ENCODE data around the gene INTS2. TPM values are rescaled to one million over a fixed set of nuclear protein-coding genes. Genes with fewer than 3 reads are reported as not detected.

The INTS2 gene, protein sequence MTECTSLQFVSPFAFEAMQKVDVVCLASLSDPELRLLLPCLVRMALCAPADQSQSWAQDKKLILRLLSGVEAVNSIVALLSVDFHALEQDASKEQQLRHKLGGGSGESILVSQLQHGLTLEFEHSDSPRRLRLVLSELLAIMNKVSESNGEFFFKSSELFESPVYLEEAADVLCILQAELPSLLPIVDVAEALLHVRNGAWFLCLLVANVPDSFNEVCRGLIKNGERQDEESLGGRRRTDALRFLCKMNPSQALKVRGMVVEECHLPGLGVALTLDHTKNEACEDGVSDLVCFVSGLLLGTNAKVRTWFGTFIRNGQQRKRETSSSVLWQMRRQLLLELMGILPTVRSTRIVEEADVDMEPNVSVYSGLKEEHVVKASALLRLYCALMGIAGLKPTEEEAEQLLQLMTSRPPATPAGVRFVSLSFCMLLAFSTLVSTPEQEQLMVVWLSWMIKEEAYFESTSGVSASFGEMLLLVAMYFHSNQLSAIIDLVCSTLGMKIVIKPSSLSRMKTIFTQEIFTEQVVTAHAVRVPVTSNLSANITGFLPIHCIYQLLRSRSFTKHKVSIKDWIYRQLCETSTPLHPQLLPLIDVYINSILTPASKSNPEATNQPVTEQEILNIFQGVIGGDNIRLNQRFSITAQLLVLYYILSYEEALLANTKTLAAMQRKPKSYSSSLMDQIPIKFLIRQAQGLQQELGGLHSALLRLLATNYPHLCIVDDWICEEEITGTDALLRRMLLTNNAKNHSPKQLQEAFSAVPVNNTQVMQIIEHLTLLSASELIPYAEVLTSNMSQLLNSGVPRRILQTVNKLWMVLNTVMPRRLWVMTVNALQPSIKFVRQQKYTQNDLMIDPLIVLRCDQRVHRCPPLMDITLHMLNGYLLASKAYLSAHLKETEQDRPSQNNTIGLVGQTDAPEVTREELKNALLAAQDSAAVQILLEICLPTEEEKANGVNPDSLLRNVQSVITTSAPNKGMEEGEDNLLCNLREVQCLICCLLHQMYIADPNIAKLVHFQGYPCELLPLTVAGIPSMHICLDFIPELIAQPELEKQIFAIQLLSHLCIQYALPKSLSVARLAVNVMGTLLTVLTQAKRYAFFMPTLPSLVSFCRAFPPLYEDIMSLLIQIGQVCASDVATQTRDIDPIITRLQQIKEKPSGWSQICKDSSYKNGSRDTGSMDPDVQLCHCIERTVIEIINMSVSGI
- total RNA-seq (2022) (11.8 and 19.2 TPM in 2 replicates), Bru-seq, nascent RNA (percentile 70 among the genes with signal in this experiment), BruChase-seq, experiment 1, labeled RNA remaining after a 6-hour chase (percentile 88 among the genes with signal in this experiment), BruChase-seq, experiment 2, labeled RNA remaining after a 2-hour chase (percentile 82 among the genes with signal in this experiment)
- long read RNA-seq, full-length matches to known transcripts = 10 of 20 reads
- long read RNA-seq, partial matches to known transcripts = 1 of 20 reads
- long read RNA-seq, other reads (novel, unspliced or antisense) = 9 of 20 reads

DNA sequence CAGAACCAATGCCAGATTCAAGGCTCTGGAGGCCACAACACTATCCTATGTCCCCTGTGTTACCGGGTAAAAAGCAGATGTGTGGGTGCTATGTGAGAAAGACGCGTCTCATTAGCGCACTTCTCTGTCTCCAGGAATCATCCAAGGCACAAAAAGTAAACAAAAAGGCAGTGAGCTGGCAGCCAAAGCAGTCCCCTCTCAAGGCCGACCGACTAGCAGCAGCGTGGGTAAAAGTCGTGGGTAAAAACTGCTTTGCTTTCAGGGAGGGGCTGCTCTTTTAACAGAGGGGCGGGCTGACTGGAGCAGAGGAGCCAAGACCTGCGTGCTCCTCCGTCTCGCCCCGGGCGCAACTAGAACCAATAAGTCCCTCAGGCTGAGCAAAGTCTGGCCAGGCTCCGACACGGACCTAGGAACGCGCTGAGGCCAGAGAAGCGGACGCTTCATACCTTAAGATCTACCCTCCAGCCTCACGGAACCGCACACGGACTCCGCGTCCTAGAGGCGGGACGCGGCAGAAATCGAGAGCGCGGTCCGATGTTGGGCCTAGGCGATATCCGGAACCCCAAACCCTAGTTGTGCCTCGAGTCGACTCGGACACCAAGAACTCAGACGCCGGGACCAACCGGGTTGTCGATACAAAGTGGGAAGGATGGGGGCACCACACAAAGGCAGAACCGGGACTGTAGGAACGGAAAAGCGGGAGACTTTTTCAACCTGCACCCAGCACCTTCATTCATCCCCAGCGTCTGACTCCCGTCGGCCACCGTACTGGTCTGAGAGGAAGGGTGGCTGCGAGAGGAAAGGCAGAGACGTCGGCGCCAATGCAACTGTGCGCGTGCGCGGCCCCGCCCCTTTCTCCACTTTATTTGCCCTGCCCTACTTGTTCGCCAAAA, at the start of gene INTS2:
INTS2 (minus strand) TSS at position 775 of the 893 bp plus-strand sequence. CDS start 1,338 bp downstream, outside the sequence.
- Mint-ChIP-seq H3K27me3 (ENCODE audit: insufficient read depth, unreplicated experiment) (no peaks in the 10 kb centered on the region), H3K36me3 (ENCODE audit: insufficient read depth, unreplicated experiment) (peaks cover 37% of the 10 kb centered on the region), H3K27ac (ENCODE audit: low read depth, unreplicated experiment) (peak within 1 kb of the TSS; percentile 95), H3K4me1 (ENCODE audit: insufficient read depth, unreplicated experiment) (peaks cover 12% of the 10 kb centered on the region), H3K4me3 (ENCODE audit: unreplicated experiment) (peak within 1 kb of the TSS; percentile 92), H3K9me3 (ENCODE audit: unreplicated experiment) (no peaks in the 10 kb centered on the region)
- DNase-seq (ENCODE audit: unreplicated experiment) = peak; percentile 96
- BruUV-seq (replicated peaks) = TSS peak; percentile 84
- ChIA-PET CTCF (interaction anchor here (0.6 to 0.7 kb wide), 2 partner anchors 10 to 550 kb away, joined by 3 to 4 read pairs; no protein-coding TSS in a partner anchor), POLR2A (interaction anchor here (0.6 to 1.8 kb wide), 18 partner anchors 10 to 500 kb away, joined by 3 to 7 read pairs (median 4); partner anchors contain the start of gene BRIP1)
- intact Hi-C loops (cut with micrococcal nuclease) = loop anchor here (1.0 kb wide), 1 partner anchor 182 kb away; no protein-coding TSS in a partner anchor
- TF ChIP-seq, protein P1, sequence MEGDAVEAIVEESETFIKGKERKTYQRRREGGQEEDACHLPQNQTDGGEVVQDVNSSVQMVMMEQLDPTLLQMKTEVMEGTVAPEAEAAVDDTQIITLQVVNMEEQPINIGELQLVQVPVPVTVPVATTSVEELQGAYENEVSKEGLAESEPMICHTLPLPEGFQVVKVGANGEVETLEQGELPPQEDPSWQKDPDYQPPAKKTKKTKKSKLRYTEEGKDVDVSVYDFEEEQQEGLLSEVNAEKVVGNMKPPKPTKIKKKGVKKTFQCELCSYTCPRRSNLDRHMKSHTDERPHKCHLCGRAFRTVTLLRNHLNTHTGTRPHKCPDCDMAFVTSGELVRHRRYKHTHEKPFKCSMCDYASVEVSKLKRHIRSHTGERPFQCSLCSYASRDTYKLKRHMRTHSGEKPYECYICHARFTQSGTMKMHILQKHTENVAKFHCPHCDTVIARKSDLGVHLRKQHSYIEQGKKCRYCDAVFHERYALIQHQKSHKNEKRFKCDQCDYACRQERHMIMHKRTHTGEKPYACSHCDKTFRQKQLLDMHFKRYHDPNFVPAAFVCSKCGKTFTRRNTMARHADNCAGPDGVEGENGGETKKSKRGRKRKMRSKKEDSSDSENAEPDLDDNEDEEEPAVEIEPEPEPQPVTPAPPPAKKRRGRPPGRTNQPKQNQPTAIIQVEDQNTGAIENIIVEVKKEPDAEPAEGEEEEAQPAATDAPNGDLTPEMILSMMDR (IDR thresholded peaks at IDR 0.05; ENCODE audit: unreplicated experiment) = no peak

DNA sequence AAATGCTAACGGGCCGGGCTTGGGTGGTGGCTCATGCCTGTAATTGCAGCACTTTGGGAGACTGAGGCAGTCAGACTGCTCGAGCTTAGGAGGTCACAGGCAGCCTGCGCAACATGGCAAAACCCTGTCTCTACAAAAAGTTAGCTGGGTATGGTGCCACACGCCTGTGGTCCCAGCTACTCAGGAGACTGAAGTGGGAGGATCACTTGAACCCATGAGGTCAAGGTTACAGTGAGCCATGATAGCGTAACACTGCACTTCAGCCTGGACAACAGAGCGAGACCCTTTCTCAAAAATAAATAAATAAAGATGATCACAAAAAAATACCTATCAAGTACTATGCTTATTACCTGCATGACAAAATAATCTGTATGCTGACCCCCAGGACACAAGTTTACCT, 46.3 kb upstream of the INTS2 start:
- no peak for DNase-seq (ENCODE audit: unreplicated experiment)
- Mint-ChIP-seq H3K27ac (ENCODE audit: low read depth, unreplicated experiment) (no peak overlapping the region), H3K9me3 (ENCODE audit: unreplicated experiment) (no peaks in the 10 kb centered on the region), H3K36me3 (ENCODE audit: insufficient read depth, unreplicated experiment) (peaks cover 77% of the 10 kb centered on the region), H3K4me3 (ENCODE audit: unreplicated experiment) (no peak overlapping the region), H3K4me1 (ENCODE audit: insufficient read depth, unreplicated experiment) (no peaks in the 10 kb centered on the region), H3K27me3 (ENCODE audit: insufficient read depth, unreplicated experiment) (no peaks in the 10 kb centered on the region)
- intact Hi-C loops (cut with micrococcal nuclease) = no loop called here
- BruUV-seq (replicated peaks) = no TSS peak
- TF ChIP-seq, protein P1 (IDR thresholded peaks at IDR 0.05; ENCODE audit: unreplicated experiment) = no peak
- ChIA-PET CTCF (interaction anchor here (0.7 kb wide), 1 partner anchor 11 kb away, joined by 3 read pairs; no protein-coding TSS in a partner anchor), POLR2A (no interaction called here)

DNA sequence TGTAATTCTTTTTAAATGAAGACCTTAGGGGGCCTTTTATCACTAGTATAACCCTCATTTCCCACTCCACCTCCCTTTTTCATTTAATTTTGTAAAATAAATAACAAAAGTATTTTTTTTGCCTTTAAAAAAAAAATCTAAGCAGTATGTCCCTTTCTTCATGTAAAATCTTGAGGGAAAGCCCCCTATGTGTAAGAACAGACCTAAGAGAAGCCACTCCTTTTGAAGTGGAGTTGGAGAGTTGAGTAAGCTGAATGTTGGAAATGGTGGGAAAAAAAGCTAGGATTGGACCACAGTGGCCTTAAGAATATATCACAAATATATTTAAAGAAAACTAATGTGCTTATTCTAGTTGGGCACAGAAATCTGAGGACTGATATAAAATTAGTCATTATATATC, 44.5 kb upstream of the INTS2 start:
- ChIA-PET CTCF (no interaction called here), POLR2A (no interaction called here)
- H3K4me1 Mint-ChIP-seq (ENCODE audit: insufficient read depth, unreplicated experiment) = no peaks in the 10 kb centered on the region
- H3K4me3 Mint-ChIP-seq (ENCODE audit: unreplicated experiment) = no peak overlapping the region
- no peaks in the 10 kb centered on the region for H3K9me3 Mint-ChIP-seq (ENCODE audit: unreplicated experiment)
- TF ChIP-seq, protein P1 (IDR thresholded peaks at IDR 0.05; ENCODE audit: unreplicated experiment) = no peak
- intact Hi-C loops (cut with micrococcal nuclease) = no loop called here
- DNase-seq (ENCODE audit: unreplicated experiment) = no peak
- H3K27me3 Mint-ChIP-seq (ENCODE audit: insufficient read depth, unreplicated experiment) = no peaks in the 10 kb centered on the region
- H3K36me3 Mint-ChIP-seq (ENCODE audit: insufficient read depth, unreplicated experiment) = peaks cover 79% of the 10 kb centered on the region
- H3K27ac Mint-ChIP-seq (ENCODE audit: low read depth, unreplicated experiment) = no peak overlapping the region
- BruUV-seq (replicated peaks) = no TSS peak
